HL-60/S4 treated with phorbol 12-myristate 13-acetate at 8.2 ng/mL for 4 days and 3 days (cell line): ENCODE results near the gene CCDC88C.
"Not testable (repeated sequence)": the region's sequence is repeated elsewhere in the genome, so short reads cannot be mapped to it uniquely, and the experiment has no call there.

ENCODE experiments used
- in situ Hi-C: fragments of 300-500 bp; cut with MboI; formaldehyde crosslinking; loops from 2 replicates; pipeline ENCODE4 v1.15.0; 2022; ENCODE audit warnings: low sequenced_read_pairs

The CCDC88C gene

GRCh38 chr14:91416744-91417119 is 888 bp downstream of the CCDC88C start:
- in situ Hi-C loops: no loop called here

GRCh38 chr14:91415794-91416743 is 1.6 kb downstream of the CCDC88C start:
- in situ Hi-C loops: no loop called here

- in situ Hi-C loops: no loop called here
These were observed 3.2 kb downstream of the CCDC88C start for GRCh38 chr14:91414475-91414833.

- in situ Hi-C loops: no loop called here
These were observed 3.8 kb downstream of the CCDC88C start for GRCh38 chr14:91413547-91414474.

- in situ Hi-C loops: no loop called here
These were observed 4.7 kb downstream of the CCDC88C start for GRCh38 chr14:91412939-91413338.

- in situ Hi-C loops: no loop called here
These were observed 6.7 kb downstream of the CCDC88C start for GRCh38 chr14:91410771-91411536.

GRCh38 chr14:91409928-91410718 is 7.5 kb downstream of the CCDC88C start:
- in situ Hi-C loops: no loop called here

- in situ Hi-C loops: not testable (repeated sequence)
These were observed 8.4 kb downstream of the CCDC88C start for GRCh38 chr14:91409240-91409639.

GRCh38 chr14:91406982-91407381 is 10.6 kb downstream of the CCDC88C start:
- in situ Hi-C loops: no loop called here

GRCh38 chr14:91406451-91406850 is 11.2 kb downstream of the CCDC88C start:
- in situ Hi-C loops: no loop called here

GRCh38 chr14:91405724-91406435 is 11.7 kb downstream of the CCDC88C start:
- in situ Hi-C loops: no loop called here

- in situ Hi-C loops: no loop called here
These were observed 12.3 kb downstream of the CCDC88C start for GRCh38 chr14:91405241-91405721.

- in situ Hi-C loops: no loop called here
These were observed 14.6 kb downstream of the CCDC88C start for GRCh38 chr14:91402771-91403600.

- in situ Hi-C loops: no loop called here
These were observed 15.3 kb downstream of the CCDC88C start for GRCh38 chr14:91402348-91402747.

GRCh38 chr14:91401751-91402150 is 15.9 kb downstream of the CCDC88C start:
- in situ Hi-C loops: no loop called here

- in situ Hi-C loops: no loop called here
These were observed 16.9 kb downstream of the CCDC88C start for GRCh38 chr14:91400696-91401095.

GRCh38 chr14:91399868-91400640 is 17.6 kb downstream of the CCDC88C start:
- in situ Hi-C loops: no loop called here

- in situ Hi-C loops: no loop called here
These were observed 18.9 kb downstream of the CCDC88C start for GRCh38 chr14:91398707-91399106.
